Measurements from ENCODE around the gene UMAD1.

The UMAD1 gene

DNA sequence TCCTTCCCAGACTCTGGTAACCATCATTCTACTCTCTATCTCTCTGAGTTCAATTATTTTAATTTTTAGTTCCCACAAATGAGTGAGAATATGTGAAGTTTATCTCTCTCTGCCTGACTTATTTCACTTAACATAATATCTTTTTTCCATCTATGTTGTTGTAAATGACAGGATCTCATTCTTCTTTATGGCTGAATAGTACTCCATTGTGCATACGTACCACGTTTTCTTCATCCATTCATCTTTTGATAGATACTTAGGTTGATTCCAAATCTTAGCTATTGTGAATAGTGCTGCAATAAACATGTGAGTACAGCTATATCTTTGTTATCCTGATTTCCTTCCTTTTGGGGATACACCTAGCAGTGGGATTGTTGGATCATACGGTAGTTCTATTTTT, 54.0 kb downstream of the UMAD1 start:
- Histone ChIP-seq H3K36me3 (ENCODE audit: control insufficient read depth in 1 of 2, insufficient read depth in 2 of 2, low read length in 2 of 2) (no peaks in the 10 kb centered on the region), H2BK12ac (ENCODE audit: low read length) (no peak overlapping the region), H4K91ac (ENCODE audit: low read depth, low read length) (no peak overlapping the region), H3K23ac (ENCODE audit: low read length) (no peak overlapping the region), H3K4ac (ENCODE audit: low read depth, low read length) (no peak overlapping the region), H2AFZ (ENCODE audit: insufficient read depth, low read length, poor library complexity) (no peak overlapping the region), H3K4me1 (ENCODE audit: control insufficient read depth in 1 of 2, insufficient read depth in 2 of 2, low read length in 2 of 2) (no peaks in the 10 kb centered on the region), H2BK120ac (ENCODE audit: insufficient read depth, low read length, poor library complexity) (no peak overlapping the region), H3K79me2 (ENCODE audit: control insufficient read depth, insufficient read depth, low read length, poor library complexity) (no peaks in the 10 kb centered on the region), H3K14ac (ENCODE audit: low read length) (no peak overlapping the region), H3K9ac (ENCODE audit: low read length) (no peak overlapping the region), H3K27me3 (ENCODE audit: insufficient read depth, low read length) (no peaks in the 10 kb centered on the region), H4K8ac (ENCODE audit: low read depth, low read length) (no peak overlapping the region), H3K4me3 (ENCODE audit: low read depth, low read length) (no peak overlapping the region), H3K18ac (ENCODE audit: low read length) (no peak overlapping the region), H2BK5ac (ENCODE audit: low read depth, low read length, poor library complexity) (no peak overlapping the region), H3K27ac (ENCODE audit: low read depth, low read length) (no peak overlapping the region), H3K79me1 (ENCODE audit: low read length) (no peaks in the 10 kb centered on the region), H3K9me3 (ENCODE audit: insufficient read depth, low read depth, low read length) (no peaks in the 10 kb centered on the region), H3K4me2 (ENCODE audit: low read length) (no peak overlapping the region), H4K12ac (ENCODE audit: low read depth, low read length) (no peak overlapping the region), H2AK5ac (ENCODE audit: low read length) (no peak overlapping the region)
- no CpG with 5 or more reads among the region's 3 CpGs for WGBS (ENCODE audit: extremely low coverage, insufficient coverage, insufficient read length)
- no peak for DNase-seq

DNA sequence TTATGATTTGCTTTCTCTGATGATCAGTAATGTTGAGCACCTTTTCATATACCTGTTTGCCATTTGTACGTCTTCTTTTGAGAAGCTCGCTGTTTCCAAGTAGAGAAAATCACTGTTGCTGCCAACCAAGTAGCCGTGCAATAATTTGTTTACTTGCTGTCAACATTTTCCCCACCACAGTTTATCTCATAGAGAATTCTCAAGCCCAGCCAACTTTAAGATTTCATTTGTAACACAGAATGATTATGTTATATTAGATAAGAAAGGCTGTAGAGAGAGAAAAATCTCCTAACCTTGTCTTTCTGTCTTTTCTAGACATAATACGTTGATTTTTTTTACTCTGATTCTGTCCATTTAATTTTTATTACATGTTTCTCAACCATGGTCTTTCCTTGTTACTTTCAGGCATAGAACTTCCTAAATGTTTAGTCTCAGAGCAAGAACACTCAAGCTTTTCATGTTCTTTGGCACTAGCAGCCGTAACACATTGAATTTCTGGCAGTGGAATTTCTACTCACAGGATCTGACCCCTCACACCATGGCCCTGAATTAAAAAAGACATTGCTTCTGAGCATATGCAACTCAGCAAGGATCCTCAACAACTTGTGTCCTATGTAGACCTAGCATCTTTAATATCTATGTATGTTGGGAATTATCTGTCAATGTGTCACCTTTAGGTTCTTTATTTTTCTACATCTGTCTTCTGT, 54.7 kb downstream of the UMAD1 start:
- no peak overlapping the region for H4K12ac ChIP-seq (ENCODE audit: low read depth, low read length)
- no peak overlapping the region for H3K4ac ChIP-seq (ENCODE audit: low read depth, low read length)
- DNase-seq: no peak
- no peak overlapping the region for H3K4me3 ChIP-seq (ENCODE audit: low read depth, low read length)
- H3K18ac ChIP-seq (ENCODE audit: low read length): no peak overlapping the region
- H3K4me1 ChIP-seq (ENCODE audit: control insufficient read depth in 1 of 2, insufficient read depth in 2 of 2, low read length in 2 of 2): no peaks in the 10 kb centered on the region
- no peak overlapping the region for H3K23ac ChIP-seq (ENCODE audit: low read length)
- no peak overlapping the region for H3K27ac ChIP-seq (ENCODE audit: low read depth, low read length)
- no peaks in the 10 kb centered on the region for H3K79me1 ChIP-seq (ENCODE audit: low read length)
- H2AK5ac ChIP-seq (ENCODE audit: low read length): no peak overlapping the region
- H2BK12ac ChIP-seq (ENCODE audit: low read length): no peak overlapping the region
- H3K79me2 ChIP-seq (ENCODE audit: control insufficient read depth, insufficient read depth, low read length, poor library complexity): no peaks in the 10 kb centered on the region
- no CpG with 5 or more reads among the region's 5 CpGs for WGBS (ENCODE audit: extremely low coverage, insufficient coverage, insufficient read length)
- H4K91ac ChIP-seq (ENCODE audit: low read depth, low read length): no peak overlapping the region
- no peak overlapping the region for H2BK5ac ChIP-seq (ENCODE audit: low read depth, low read length, poor library complexity)
- H3K4me2 ChIP-seq (ENCODE audit: low read length): no peak overlapping the region
- no peaks in the 10 kb centered on the region for H3K36me3 ChIP-seq (ENCODE audit: control insufficient read depth in 1 of 2, insufficient read depth in 2 of 2, low read length in 2 of 2)
- no peaks in the 10 kb centered on the region for H3K27me3 ChIP-seq (ENCODE audit: insufficient read depth, low read length)
- no peak overlapping the region for H4K8ac ChIP-seq (ENCODE audit: low read depth, low read length)
- H3K9me3 ChIP-seq (ENCODE audit: insufficient read depth, low read depth, low read length): no peaks in the 10 kb centered on the region
- H2BK120ac ChIP-seq (ENCODE audit: insufficient read depth, low read length, poor library complexity): no peak overlapping the region
- H3K14ac ChIP-seq (ENCODE audit: low read length): no peak overlapping the region
- H3K9ac ChIP-seq (ENCODE audit: low read length): no peak overlapping the region
- H2AFZ ChIP-seq (ENCODE audit: insufficient read depth, low read length, poor library complexity): no peak overlapping the region

DNA sequence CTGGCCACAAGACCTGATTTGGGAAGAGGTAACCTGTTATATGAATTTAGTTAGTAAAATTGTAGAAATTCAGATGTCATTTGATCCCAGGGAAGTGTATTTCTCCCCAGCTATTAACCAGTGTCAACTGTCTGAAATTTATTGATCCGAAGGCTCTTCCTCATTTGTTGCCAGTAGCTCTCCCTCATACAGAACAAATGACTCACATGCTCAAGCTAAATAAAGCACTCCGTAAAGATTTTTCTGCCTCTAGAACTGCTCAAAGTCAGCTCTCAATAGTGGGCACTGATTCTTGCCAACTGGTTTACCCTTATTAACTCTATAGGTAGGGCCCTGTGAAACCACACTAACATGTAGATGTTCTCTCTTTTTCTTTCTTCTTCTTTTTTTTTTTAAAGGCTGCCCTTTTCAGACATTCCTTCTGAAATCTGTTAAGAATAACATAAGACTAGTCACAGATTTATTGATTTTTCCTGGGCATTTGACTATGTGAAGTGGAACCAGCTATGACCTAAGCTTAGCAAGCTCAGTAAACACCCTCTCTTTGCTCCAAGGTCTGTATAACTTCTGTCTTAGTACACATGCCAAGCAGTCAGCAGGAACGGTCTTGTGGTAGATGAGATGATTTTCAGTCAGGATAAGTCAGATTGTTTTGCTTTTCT, 56.0 kb downstream of the UMAD1 start:
- Histone ChIP-seq H4K12ac (ENCODE audit: low read depth, low read length) (no peak overlapping the region), H4K91ac (ENCODE audit: low read depth, low read length) (no peak overlapping the region), H3K79me2 (ENCODE audit: control insufficient read depth, insufficient read depth, low read length, poor library complexity) (no peaks in the 10 kb centered on the region), H3K14ac (ENCODE audit: low read length) (no peak overlapping the region), H4K8ac (ENCODE audit: low read depth, low read length) (no peak overlapping the region), H2BK5ac (ENCODE audit: low read depth, low read length, poor library complexity) (no peak overlapping the region), H3K4me2 (ENCODE audit: low read length) (no peak overlapping the region), H3K9ac (ENCODE audit: low read length) (no peak overlapping the region), H2BK12ac (ENCODE audit: low read length) (no peak overlapping the region), H3K4me1 (ENCODE audit: control insufficient read depth in 1 of 2, insufficient read depth in 2 of 2, low read length in 2 of 2) (no peaks in the 10 kb centered on the region), H3K18ac (ENCODE audit: low read length) (no peak overlapping the region), H3K23ac (ENCODE audit: low read length) (no peak overlapping the region), H3K36me3 (ENCODE audit: control insufficient read depth in 1 of 2, insufficient read depth in 2 of 2, low read length in 2 of 2) (no peaks in the 10 kb centered on the region), H3K4ac (ENCODE audit: low read depth, low read length) (no peak overlapping the region), H2AK5ac (ENCODE audit: low read length) (no peak overlapping the region), H3K79me1 (ENCODE audit: low read length) (no peaks in the 10 kb centered on the region), H3K27me3 (ENCODE audit: insufficient read depth, low read length) (no peaks in the 10 kb centered on the region), H3K27ac (ENCODE audit: low read depth, low read length) (no peak overlapping the region), H3K4me3 (ENCODE audit: low read depth, low read length) (no peak overlapping the region), H2BK120ac (ENCODE audit: insufficient read depth, low read length, poor library complexity) (no peak overlapping the region), H2AFZ (ENCODE audit: insufficient read depth, low read length, poor library complexity) (no peak overlapping the region), H3K9me3 (ENCODE audit: insufficient read depth, low read depth, low read length) (no peaks in the 10 kb centered on the region)
- WGBS (ENCODE audit: extremely low coverage, insufficient coverage, insufficient read length): no CpG with 5 or more reads among the region's 3 CpGs
- no peak for DNase-seq

DNA sequence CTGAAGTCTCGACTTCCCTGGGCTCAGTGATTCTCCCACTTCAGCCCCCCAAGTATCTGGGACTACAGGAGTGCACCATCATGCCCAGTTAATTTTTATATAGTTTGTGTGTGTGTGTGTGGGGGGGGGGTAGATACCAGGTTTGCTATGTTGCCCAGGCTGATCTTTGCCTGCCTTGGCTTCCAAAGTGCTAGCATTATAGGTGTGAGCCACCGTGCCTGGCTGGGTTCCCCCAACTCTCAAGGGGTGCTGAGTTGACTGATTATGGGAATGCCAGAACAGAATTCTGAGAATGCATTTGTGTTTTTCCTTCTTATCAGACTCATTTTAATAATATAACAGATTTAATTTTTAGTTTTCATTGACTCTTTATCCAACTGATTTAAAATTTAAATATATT, 58.4 kb downstream of the UMAD1 start:
- DNase-seq: no peak
- Histone ChIP-seq H3K79me1 (ENCODE audit: low read length) (no peaks in the 10 kb centered on the region), H3K36me3 (ENCODE audit: control insufficient read depth in 1 of 2, insufficient read depth in 2 of 2, low read length in 2 of 2) (no peaks in the 10 kb centered on the region), H2BK5ac (ENCODE audit: low read depth, low read length, poor library complexity) (no peak overlapping the region), H4K8ac (ENCODE audit: low read depth, low read length) (no peak overlapping the region), H3K4me2 (ENCODE audit: low read length) (no peak overlapping the region), H3K18ac (ENCODE audit: low read length) (no peak overlapping the region), H3K14ac (ENCODE audit: low read length) (peak overlapping the region; percentile 8), H3K27ac (ENCODE audit: low read depth, low read length) (no peak overlapping the region), H4K12ac (ENCODE audit: low read depth, low read length) (no peak overlapping the region), H3K9ac (ENCODE audit: low read length) (no peak overlapping the region), H3K23ac (ENCODE audit: low read length) (no peak overlapping the region), H3K79me2 (ENCODE audit: control insufficient read depth, insufficient read depth, low read length, poor library complexity) (no peaks in the 10 kb centered on the region), H2AK5ac (ENCODE audit: low read length) (no peak overlapping the region), H2BK120ac (ENCODE audit: insufficient read depth, low read length, poor library complexity) (no peak overlapping the region), H3K4me3 (ENCODE audit: low read depth, low read length) (no peak overlapping the region), H2AFZ (ENCODE audit: insufficient read depth, low read length, poor library complexity) (no peak overlapping the region), H3K4ac (ENCODE audit: low read depth, low read length) (no peak overlapping the region), H3K27me3 (ENCODE audit: insufficient read depth, low read length) (no peaks in the 10 kb centered on the region), H3K9me3 (ENCODE audit: insufficient read depth, low read depth, low read length) (no peaks in the 10 kb centered on the region), H3K4me1 (ENCODE audit: control insufficient read depth in 1 of 2, insufficient read depth in 2 of 2, low read length in 2 of 2) (peaks cover 0 to 2% of the 10 kb centered on the region in 2 experiments), H2BK12ac (ENCODE audit: low read length) (no peak overlapping the region), H4K91ac (ENCODE audit: low read depth, low read length) (no peak overlapping the region)
- no CpG with 5 or more reads among the region's 2 CpGs for WGBS (ENCODE audit: extremely low coverage, insufficient coverage, insufficient read length)

Data from trophoblast cell (in vitro differentiated cells and primary cell).